Neutrophil (primary cell): ENCODE data around the gene HDAC7.

Experiments
- H3K27ac ChIP-seq: fragments of 200-600 bp; sonication (generic); 2 replicates; pipeline ENCODE4 v1.5.1; 2016; ENCODE audit warnings: mild to moderate bottlenecking, moderate library complexity
- H3K27me3 ChIP-seq: fragments of 200-600 bp; sonication (generic); 2 replicates; pipeline ENCODE4 v1.6.0; 2016; ENCODE audit warnings: mild to moderate bottlenecking
- H3K36me3 ChIP-seq: fragments of 200-600 bp; sonication (generic); 2 replicates; pipeline ENCODE4 v1.5.1; 2017
- H3K4me1 ChIP-seq, 2 experiments: fragments of 200-600 bp in 1 of 2; sonication (generic) in 1 of 2; 1 replicate in 1 of 2; 2 replicates in 1 of 2; pipeline versions ENCODE4 v1.5.1 to v1.6.1; 2013 to 2016; ENCODE audit warnings: low read depth in 1 of 2, low read length in 1 of 2, mild to moderate bottlenecking in 1 of 2, moderate library complexity in 1 of 2; ENCODE audit not compliant: control insufficient read depth in 1 of 2, insufficient read depth in 1 of 2
- H3K4me3 ChIP-seq, 2 experiments: fragments of 200-600 bp in 1 of 2; sonication (generic) in 1 of 2; 1 replicate in 1 of 2; 2 replicates in 1 of 2; pipeline ENCODE4 v1.5.1; 2013 to 2016; ENCODE audit warnings: low read depth in 1 of 2, low read length in 1 of 2, mild to moderate bottlenecking in 1 of 2, moderate library complexity in 1 of 2
- H3K9me3 ChIP-seq: fragments of 200-600 bp; sonication (generic); 2 replicates; pipeline ENCODE4 v1.5.1; 2016
- CTCF ChIP-seq: fragments of 200-600 bp; sonication (generic); IDR thresholded peaks from 2 replicates; pipeline ENCODE4 v1.5.1; 2016; ENCODE audit warnings: antibody characterized with exemption

HDAC7 gene

GRCh38 chr12:47769234-47770085 is 50.2 kb downstream of the HDAC7 start:
- Histone ChIP-seq H3K4me1 (peaks cover 27 to 37% of the 10 kb centered on the region in 2 experiments), H3K4me3 (no peak overlapping the region), H3K27me3 (no peaks in the 10 kb centered on the region), H3K27ac (no peak overlapping the region), H3K9me3 (no peaks in the 10 kb centered on the region), H3K36me3 (no peaks in the 10 kb centered on the region)
- no peak for TF ChIP-seq CTCF

- H3K27ac ChIP-seq: no peak overlapping the region
- no peaks in the 10 kb centered on the region for H3K36me3 ChIP-seq
- H3K27me3 ChIP-seq: no peaks in the 10 kb centered on the region
- H3K9me3 ChIP-seq: no peaks in the 10 kb centered on the region
- TF ChIP-seq CTCF: no peak
- H3K4me1 ChIP-seq: peaks cover 28 to 37% of the 10 kb centered on the region in 2 experiments
- no peak overlapping the region for H3K4me3 ChIP-seq
Observed at GRCh38 chr12:47768323-47768811, 51.3 kb downstream of the HDAC7 start.

- H3K27me3 ChIP-seq: no peaks in the 10 kb centered on the region
- no peak overlapping the region for H3K27ac ChIP-seq
- no peaks in the 10 kb centered on the region for H3K36me3 ChIP-seq
- no peaks in the 10 kb centered on the region for H3K9me3 ChIP-seq
- no peak overlapping the region for H3K4me3 ChIP-seq
- peak; percentile 59 for TF ChIP-seq CTCF
- peaks cover 26 to 35% of the 10 kb centered on the region in 2 experiments for H3K4me1 ChIP-seq
Observed at GRCh38 chr12:47767216-47767724, 52.4 kb downstream of the HDAC7 start.

- no peak overlapping the region for H3K4me3 ChIP-seq
- H3K4me1 ChIP-seq: peaks cover 26 to 35% of the 10 kb centered on the region in 2 experiments
- H3K27ac ChIP-seq: no peak overlapping the region
- no peak for TF ChIP-seq CTCF
- no peaks in the 10 kb centered on the region for H3K27me3 ChIP-seq
- no peaks in the 10 kb centered on the region for H3K9me3 ChIP-seq
- no peaks in the 10 kb centered on the region for H3K36me3 ChIP-seq
Observed at GRCh38 chr12:47766502-47767215, 53.0 kb downstream of the HDAC7 start.

GRCh38 chr12:47763481-47764346 is 56.0 kb downstream of the HDAC7 start:
- H3K4me3 ChIP-seq: no peak overlapping the region
- H3K27me3 ChIP-seq: no peaks in the 10 kb centered on the region
- peaks cover 29 to 36% of the 10 kb centered on the region in 2 experiments for H3K4me1 ChIP-seq
- TF ChIP-seq CTCF: no peak
- H3K27ac ChIP-seq: no peak overlapping the region
- no peaks in the 10 kb centered on the region for H3K36me3 ChIP-seq
- no peaks in the 10 kb centered on the region for H3K9me3 ChIP-seq
